CD4-positive, alpha-beta T cell treated with Interleukin-17A for 1 hour (primary cell): ENCODE data around the gene ZFR2.

ENCODE experiments used
- DNase-seq: peaks from one replicate; pipeline ENCODE4 v3.0.0-alpha.2; 2020

ZFR2 gene

GRCh38 chr19:3810708-3811355 lies 58.0 kb downstream of the ZFR2 start:
- DNase-seq = no peak

- no peak for DNase-seq
These were observed 58.7 kb downstream of the ZFR2 start for GRCh38 chr19:3809881-3810707.

- DNase-seq = no peak
These were observed 60.3 kb downstream of the ZFR2 start for GRCh38 chr19:3808420-3809143.

- DNase-seq = no peak
These were observed 61.1 kb downstream of the ZFR2 start for GRCh38 chr19:3807574-3808354.

- DNase-seq = no peak
These were observed 61.7 kb downstream of the ZFR2 start for GRCh38 chr19:3807131-3807480.

- no peak for DNase-seq
These were observed 63.0 kb downstream of the ZFR2 start for GRCh38 chr19:3805859-3806258.

- no peak for DNase-seq
These were observed 64.4 kb downstream of the ZFR2 start for GRCh38 chr19:3804429-3804828.

GRCh38 chr19:3803986-3804385 lies 64.9 kb downstream of the ZFR2 start:
- no peak for DNase-seq

GRCh38 chr19:3803114-3803888 lies 65.5 kb downstream of the ZFR2 start:
- no peak for DNase-seq

GRCh38 chr19:3801412-3802096 lies 67.3 kb downstream of the ZFR2 start:
- peak; percentile 72 for DNase-seq

GRCh38 chr19:3800996-3801395 lies 67.8 kb downstream of the ZFR2 start:
- DNase-seq = no peak

- DNase-seq = peak; percentile 61
These were observed 70.7 kb downstream of the ZFR2 start for GRCh38 chr19:3798137-3798536.

GRCh38 chr19:3796358-3796757 lies 72.5 kb downstream of the ZFR2 start:
- no peak for DNase-seq

GRCh38 chr19:3793799-3794198 lies 75.0 kb downstream of the ZFR2 start:
- no peak for DNase-seq

GRCh38 chr19:3792114-3792513 lies 76.7 kb downstream of the ZFR2 start:
- no peak for DNase-seq

- DNase-seq = no peak
These were observed 77.9 kb downstream of the ZFR2 start for GRCh38 chr19:3790941-3791340.

- no peak for DNase-seq
These were observed 78.6 kb downstream of the ZFR2 start for GRCh38 chr19:3790209-3790734.

GRCh38 chr19:3788996-3789778 lies 79.7 kb downstream of the ZFR2 start:
- peak; percentile 66 for DNase-seq

GRCh38 chr19:3785938-3786824 lies 82.7 kb downstream of the ZFR2 start, which contains the start of gene MATK:
Gene MATK, minus strand, starts transcription at chr19:3786381. Its CDS starts 1,246 bp downstream, at chr19:3785135.
- DNase-seq = peak; percentile 31
